ENCODE results near the gene PABPN1. TPM values are rescaled to one million over a fixed set of nuclear protein-coding genes. Genes with fewer than 3 reads are reported as not detected.

Gene PABPN1
- total and polyA plus RNA-seq, 2 of the 13 experiments (the other 11 are each of a cell fraction or from before 2014, with no cell fraction given): 233 to 524 TPM

GRCh38 chr14:23322568-23323517, 1.6 kb downstream of the PABPN1 start (continued):
- TF ChIP-seq THRA (CRISPR knock-in tag; IDR thresholded peaks at IDR 0.05; ENCODE audit: borderline replicate concordance) (peak; percentile 1; the same call in 1 of the 2 replicates), ZNF12 (CRISPR knock-in tag; IDR thresholded peaks at IDR 0.05) (0 out of 2 replicates have a peak, but pooled peaks have one; percentile 49), CEBPB (IDR thresholded peaks at IDR 0.05; ENCODE audit: borderline replicate concordance, low read depth, low read length) (peak; percentile 35; the same call in 1 of the 2 replicates), UBTF (CRISPR knock-in tag; IDR thresholded peaks at IDR 0.05) (0 out of 2 replicates have a peak, but pooled peaks have one; percentile 18), ZNF724P (CRISPR knock-in tag; IDR thresholded peaks at IDR 0.05; ENCODE audit: borderline replicate concordance) (peak; percentile 33; the same call in 1 of the 2 replicates), CBX5 (CRISPR knock-in tag; IDR thresholded peaks at IDR 0.05; ENCODE audit: borderline replicate concordance) (no peak), ZNF879 (CRISPR knock-in tag; IDR thresholded peaks at IDR 0.05) (peak; percentile 68; the same call in 1 of the 2 replicates), ERF (CRISPR knock-in tag; IDR thresholded peaks at IDR 0.05) (no peak), ZNF3 (CRISPR knock-in tag; IDR thresholded peaks at IDR 0.05) (peak; percentile 52; the same call in 1 of the 2 replicates), HNF4G (IDR thresholded peaks at IDR 0.05; ENCODE audit: borderline replicate concordance, low read depth, low read length) (no peak), HNF4G (CRISPR knock-in tag; IDR thresholded peaks at IDR 0.05; ENCODE audit: borderline replicate concordance, low read depth) (no peak), ZNF441 (CRISPR knock-in tag; IDR thresholded peaks at IDR 0.05; ENCODE audit: borderline replicate concordance) (no peak), ZNF18 (CRISPR knock-in tag; IDR thresholded peaks at IDR 0.05; ENCODE audit: insufficient replicate concordance) (peak; percentile 44), BRF2 (CRISPR knock-in tag; IDR thresholded peaks at IDR 0.05) (no peak), ZNF547 (CRISPR knock-in tag; IDR thresholded peaks at IDR 0.05) (peak; percentile 25; the same call in 1 of the 2 replicates), ARID4A (CRISPR knock-in tag; IDR thresholded peaks at IDR 0.05; ENCODE audit: borderline replicate concordance) (peak; percentile 3; the same call in 1 of the 2 replicates)
